Glutamatergic neuron (in vitro differentiated cells): ENCODE measurements around the gene FXR1. TPM values are rescaled to one million over a fixed set of nuclear protein-coding genes. Genes with fewer than 3 reads are reported as not detected.

Experiments
- DNase-seq: peaks from one replicate; pipeline ENCODE4 v3.0.0; 2022
- H3K27ac Mint-ChIP-seq: one replicate; pipeline ENCODE4 v1.8.0; 2020; ENCODE audit warnings: mild to moderate bottlenecking, mixed read lengths, inconsistent platforms; ENCODE audit not compliant: unreplicated experiment
- H3K27me3 Mint-ChIP-seq: one replicate; pipeline ENCODE4 v1.8.0; 2020; ENCODE audit warnings: mild to moderate bottlenecking, moderate library complexity, mixed read lengths, inconsistent platforms; ENCODE audit not compliant: unreplicated experiment
- H3K36me3 Mint-ChIP-seq: one replicate; pipeline ENCODE4 v1.8.0; 2020; ENCODE audit warnings: mild to moderate bottlenecking, mixed read lengths, inconsistent platforms; ENCODE audit not compliant: unreplicated experiment
- H3K4me1 Mint-ChIP-seq: one replicate; pipeline ENCODE4 v1.8.0; 2020; ENCODE audit warnings: mild to moderate bottlenecking, low read depth, mixed read lengths, inconsistent platforms; ENCODE audit not compliant: unreplicated experiment
- H3K4me3 Mint-ChIP-seq: one replicate; pipeline ENCODE4 v1.8.0; 2020; ENCODE audit warnings: mild to moderate bottlenecking, mixed read lengths, inconsistent platforms; ENCODE audit not compliant: unreplicated experiment
- H3K9me3 Mint-ChIP-seq: one replicate; pipeline ENCODE4 v1.8.0; 2020; ENCODE audit warnings: mild to moderate bottlenecking, moderate library complexity, mixed read lengths, inconsistent platforms; ENCODE audit not compliant: unreplicated experiment
- total RNA-seq: library from RNA; stranded (reverse); fragmentation: NEBNext Ultra II Directional; extraction: Animal tissue kit (Norgen Biotek cat#: 25700); gene quantifications from one replicate; pipeline ENCODE4 v1.2.1, GENCODE V29; 2021; ENCODE audit not compliant: unreplicated experiment
- TF ChIP-seq, protein P1 (sequence below): fragments of 200-600 bp; sonication (generic); IDR thresholded peaks from one replicate; pipeline ENCODE4 v1.5.0; 2021; ENCODE audit not compliant: partially characterized antibody, unreplicated experiment

FXR1 gene
- total RNA-seq, 1 donor from 2014 or later, result 189 TPM

DNA sequence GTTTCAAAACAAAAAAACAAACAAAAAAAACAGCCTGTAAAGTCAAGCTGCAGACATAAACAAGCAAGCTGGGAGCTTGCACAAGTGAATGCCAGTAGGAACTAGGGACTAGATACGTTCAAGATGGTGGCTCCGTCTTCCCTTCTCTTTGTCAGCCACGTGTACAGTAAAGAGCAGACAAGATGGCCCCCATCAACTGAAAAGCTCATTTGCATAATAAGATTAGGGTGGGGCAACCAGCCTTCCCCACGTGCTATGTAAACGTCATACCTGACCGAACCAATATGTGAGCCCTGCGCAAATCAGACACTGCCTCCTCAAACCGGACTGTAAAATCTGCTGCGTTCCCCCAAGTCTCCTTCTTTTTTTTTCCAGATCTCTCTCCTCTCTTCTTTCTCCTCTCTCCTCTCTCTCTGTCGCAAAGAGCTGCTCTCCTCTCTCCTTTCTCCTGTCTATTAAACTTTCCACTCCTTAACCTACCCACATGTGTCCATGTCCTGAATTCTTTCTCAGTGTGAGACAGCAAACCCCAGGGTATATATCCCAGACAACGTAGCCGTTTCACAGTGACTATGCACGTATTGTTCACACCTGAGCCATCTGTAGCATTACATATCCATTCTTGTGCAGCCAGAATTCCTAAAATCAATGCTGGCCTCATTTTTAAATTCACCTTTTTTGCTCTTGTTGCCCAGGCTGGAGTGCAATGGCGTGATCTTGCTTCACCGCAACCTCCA is 31.2 kb upstream of the FXR1 start:
- Mint-ChIP-seq H3K9me3 (no peaks in the 10 kb centered on the region), H3K36me3 (no peaks in the 10 kb centered on the region), H3K4me3 (no peak overlapping the region), H3K27me3 (no peaks in the 10 kb centered on the region), H3K27ac (no peak overlapping the region), H3K4me1 (no peaks in the 10 kb centered on the region)
- DNase-seq, result no peak
- TF ChIP-seq, protein P1, sequence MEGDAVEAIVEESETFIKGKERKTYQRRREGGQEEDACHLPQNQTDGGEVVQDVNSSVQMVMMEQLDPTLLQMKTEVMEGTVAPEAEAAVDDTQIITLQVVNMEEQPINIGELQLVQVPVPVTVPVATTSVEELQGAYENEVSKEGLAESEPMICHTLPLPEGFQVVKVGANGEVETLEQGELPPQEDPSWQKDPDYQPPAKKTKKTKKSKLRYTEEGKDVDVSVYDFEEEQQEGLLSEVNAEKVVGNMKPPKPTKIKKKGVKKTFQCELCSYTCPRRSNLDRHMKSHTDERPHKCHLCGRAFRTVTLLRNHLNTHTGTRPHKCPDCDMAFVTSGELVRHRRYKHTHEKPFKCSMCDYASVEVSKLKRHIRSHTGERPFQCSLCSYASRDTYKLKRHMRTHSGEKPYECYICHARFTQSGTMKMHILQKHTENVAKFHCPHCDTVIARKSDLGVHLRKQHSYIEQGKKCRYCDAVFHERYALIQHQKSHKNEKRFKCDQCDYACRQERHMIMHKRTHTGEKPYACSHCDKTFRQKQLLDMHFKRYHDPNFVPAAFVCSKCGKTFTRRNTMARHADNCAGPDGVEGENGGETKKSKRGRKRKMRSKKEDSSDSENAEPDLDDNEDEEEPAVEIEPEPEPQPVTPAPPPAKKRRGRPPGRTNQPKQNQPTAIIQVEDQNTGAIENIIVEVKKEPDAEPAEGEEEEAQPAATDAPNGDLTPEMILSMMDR, result no peak

DNA sequence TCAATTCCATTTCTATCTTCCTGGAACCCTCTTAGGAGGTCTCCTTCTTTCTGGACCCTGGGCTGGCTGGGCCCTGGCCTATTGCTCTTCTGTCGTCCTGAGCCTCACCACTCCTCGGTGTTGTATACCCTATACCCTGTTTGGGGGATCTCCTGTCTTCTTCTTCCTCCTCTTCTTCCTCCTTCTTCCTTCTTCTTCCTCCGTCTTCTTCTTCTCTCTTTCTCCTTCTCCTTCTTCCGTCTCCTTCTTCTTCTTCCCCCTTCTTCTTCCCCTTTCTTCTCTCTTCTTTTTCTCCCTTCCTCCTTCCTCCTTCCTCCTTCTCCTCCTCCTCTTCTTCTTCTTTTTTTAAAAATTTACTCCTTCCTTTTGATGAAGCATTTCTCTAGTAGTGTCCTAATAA is 30.4 kb upstream of the FXR1 start:
- TF ChIP-seq, protein P1, result no peak
- no peak for DNase-seq
- no peaks in the 10 kb centered on the region for H3K36me3 Mint-ChIP-seq
- no peaks in the 10 kb centered on the region for H3K27me3 Mint-ChIP-seq
- no peak overlapping the region for H3K4me3 Mint-ChIP-seq
- no peak overlapping the region for H3K27ac Mint-ChIP-seq
- no peaks in the 10 kb centered on the region for H3K9me3 Mint-ChIP-seq
- no peaks in the 10 kb centered on the region for H3K4me1 Mint-ChIP-seq

DNA sequence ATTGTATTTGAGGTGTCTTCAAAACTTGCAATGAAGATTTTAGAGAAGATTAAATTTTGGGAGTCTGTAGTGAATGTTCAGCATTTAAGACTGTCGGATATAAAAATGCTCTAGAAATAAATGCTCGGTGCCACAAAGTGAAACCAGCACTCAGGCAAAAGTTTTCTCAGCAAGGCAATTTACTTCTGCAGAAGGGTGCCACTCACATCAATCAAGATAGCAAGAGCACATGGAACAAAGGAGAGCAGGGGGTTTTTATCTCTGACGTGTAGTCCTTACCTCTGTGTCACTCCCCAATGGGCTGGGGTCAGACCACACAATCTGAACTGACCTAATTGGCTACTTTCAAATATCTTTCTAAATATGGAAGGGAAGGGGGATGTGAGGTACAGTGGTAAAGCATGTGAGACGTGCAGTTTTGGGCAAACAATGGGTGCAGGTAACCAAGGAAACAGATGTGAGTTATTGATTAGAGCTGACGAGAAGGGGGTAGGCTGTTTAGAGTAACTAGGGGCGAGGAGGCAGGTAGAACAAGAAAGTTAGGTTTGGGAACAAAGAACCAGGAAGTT is 23.4 kb upstream of the FXR1 start:
- Mint-ChIP-seq H3K27ac (no peak overlapping the region), H3K4me3 (no peak overlapping the region), H3K36me3 (peaks cover 5% of the 10 kb centered on the region), H3K9me3 (peaks cover 5% of the 10 kb centered on the region), H3K27me3 (no peaks in the 10 kb centered on the region), H3K4me1 (no peaks in the 10 kb centered on the region)
- TF ChIP-seq, protein P1, result no peak
- no peak for DNase-seq

DNA sequence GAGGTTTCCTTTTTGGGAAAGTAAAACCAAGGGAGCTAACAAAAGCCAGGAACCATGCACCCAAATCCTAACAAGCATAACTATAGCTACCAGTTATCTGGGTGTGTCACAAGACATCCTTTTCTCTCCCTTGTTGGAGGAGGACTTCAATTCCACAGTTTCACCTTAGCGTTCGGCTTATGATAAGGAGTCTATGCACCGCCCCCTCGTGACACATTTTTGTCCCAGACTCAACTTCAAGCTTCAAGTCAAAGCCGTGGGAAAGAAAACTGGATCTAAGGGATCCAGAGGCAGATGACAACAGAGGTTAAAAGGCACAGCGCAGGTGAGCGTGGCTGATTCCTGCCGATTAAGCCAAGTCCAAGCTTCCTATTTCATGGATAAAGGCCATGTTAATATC is 13.9 kb upstream of the FXR1 start:
- H3K27me3 Mint-ChIP-seq, result no peaks in the 10 kb centered on the region
- DNase-seq, result no peak
- no peaks in the 10 kb centered on the region for H3K4me1 Mint-ChIP-seq
- TF ChIP-seq, protein P1, result no peak
- peaks cover 6% of the 10 kb centered on the region for H3K36me3 Mint-ChIP-seq
- no peak overlapping the region for H3K4me3 Mint-ChIP-seq
- H3K9me3 Mint-ChIP-seq, result peaks cover 5% of the 10 kb centered on the region
- no peak overlapping the region for H3K27ac Mint-ChIP-seq
